ENCODE results near the gene MYO3B.

- TF ChIP-seq CTCF (conservative IDR thresholded peaks at IDR 0.05; ENCODE audit: low read length) (no peak), EZH2phosphoT487 (IDR thresholded peaks at IDR 0.05; ENCODE audit: borderline replicate concordance, low read depth, low read length) (no peak)
Observed at GRCh38 chr2:170578606-170579005, 400.7 kb downstream of the MYO3B start.
